ENCODE data around the gene TRAK1.
A peak's percentile ranks its signal among the peaks of the same experiment; 100 is the strongest.

TRAK1 gene

GRCh38 chr3:42230860-42231259 is 139.7 kb downstream of the TRAK1 start:
- in situ Hi-C loops (cut with MboI; ENCODE audit: low sequenced_read_pairs, unreplicated experiment): no loop called here
- TF ChIP-seq CTCF (IDR thresholded peaks at IDR 0.05; ENCODE audit: borderline replicate concordance, control extremely low read depth, extremely low read depth, insufficient read depth, missing control alignments): no peak
- DNase-seq (ENCODE audit: low spot score): no peak

GRCh38 chr3:42235532-42235931 is 144.4 kb downstream of the TRAK1 start:
- in situ Hi-C loops (cut with MboI; ENCODE audit: low sequenced_read_pairs, unreplicated experiment): no loop called here
- DNase-seq (ENCODE audit: low spot score): no peak
- TF ChIP-seq CTCF (IDR thresholded peaks at IDR 0.05; ENCODE audit: borderline replicate concordance, control extremely low read depth, extremely low read depth, insufficient read depth, missing control alignments): no peak

GRCh38 chr3:42236611-42237010 is 145.5 kb downstream of the TRAK1 start:
- in situ Hi-C loops (cut with MboI; ENCODE audit: low sequenced_read_pairs, unreplicated experiment): no loop called here

GRCh38 chr3:42246091-42246490 is 154.9 kb downstream of the TRAK1 start:
- DNase-seq (ENCODE audit: low spot score): no peak
- TF ChIP-seq CTCF (IDR thresholded peaks at IDR 0.05; ENCODE audit: borderline replicate concordance, control extremely low read depth, extremely low read depth, insufficient read depth, missing control alignments): no peak
- in situ Hi-C loops (cut with MboI; ENCODE audit: low sequenced_read_pairs, unreplicated experiment): loop anchor here (5.0 kb wide), 1 partner anchor 191 kb away; no protein-coding TSS in a partner anchor

More at GRCh38 chr3:42236611-42237010, 145.5 kb downstream of the TRAK1 start:
- no peak for TF ChIP-seq CTCF (IDR thresholded peaks at IDR 0.05; ENCODE audit: borderline replicate concordance, control extremely low read depth, extremely low read depth, insufficient read depth, missing control alignments)
- DNase-seq (ENCODE audit: low spot score): no peak

- in situ Hi-C loops (cut with MboI; ENCODE audit: low sequenced_read_pairs, unreplicated experiment): loop anchor here (5.0 kb wide), 1 partner anchor 190 kb away; no protein-coding TSS in a partner anchor
- DNase-seq (ENCODE audit: low spot score): peak; percentile 57
- TF ChIP-seq CTCF (IDR thresholded peaks at IDR 0.05; ENCODE audit: borderline replicate concordance, control extremely low read depth, extremely low read depth, insufficient read depth, missing control alignments): peak; percentile 51
Observed at GRCh38 chr3:42247576-42248027, 156.4 kb downstream of the TRAK1 start.

- in situ Hi-C loops (cut with MboI; ENCODE audit: low sequenced_read_pairs, unreplicated experiment): loop anchor here (10.0 kb wide), 1 partner anchor 284 kb away; no protein-coding TSS in a partner anchor
Observed at GRCh38 chr3:42250761-42251160, 159.6 kb downstream of the TRAK1 start.

More at GRCh38 chr3:42250761-42251160, 159.6 kb downstream of the TRAK1 start:
- TF ChIP-seq CTCF (IDR thresholded peaks at IDR 0.05; ENCODE audit: borderline replicate concordance, control extremely low read depth, extremely low read depth, insufficient read depth, missing control alignments): no peak
- DNase-seq (ENCODE audit: low spot score): no peak

All from GM13976 (cell line).